ENCODE data around the gene METRNL.

Gene METRNL

GRCh38 chr17:83093506-83093905, 14.1 kb downstream of the METRNL start:
- H3K27ac ChIP-seq (ENCODE audit: insufficient read depth in 1 of 2, low read depth in 1 of 2, low read length in 2 of 2, poor library complexity in 1 of 2, severe bottlenecking in 2 of 2), result no peak overlapping the region
- no peak for DNase-seq
- no peak overlapping the region for H3K4me3 ChIP-seq (ENCODE audit: control insufficient read depth in 1 of 7, extremely low read depth in 1 of 7, insufficient read depth in 4 of 7, low read depth in 2 of 7, low read length in 6 of 7)
- H3K9me3 ChIP-seq (ENCODE audit: control extremely low read depth in 1 of 5, control insufficient read depth in 4 of 5, insufficient read depth in 2 of 5, low read depth in 1 of 5, low read length in 4 of 5), result no peaks in the 10 kb centered on the region
- 92% methylated on average over 10 of the region's 14 CpGs for WGBS (ENCODE audit: insufficient coverage)
- ChIA-PET CTCF (interaction anchor here (0.5 kb wide), 1 partner anchor 25 kb away, joined by 3 read pairs; no protein-coding TSS in a partner anchor), POLR2A (no interaction called here)
- H3K4me1 ChIP-seq (ENCODE audit: control extremely low read depth in 1 of 4, control insufficient read depth in 4 of 4, insufficient read depth in 4 of 4, low read length in 3 of 4), result peaks cover 0 to 7% (median 4%) of the 10 kb centered on the region in 4 experiments
- H3K27me3 ChIP-seq (replicated peaks in 2 of 5; ENCODE audit: control insufficient read depth in 4 of 5, insufficient read depth in 5 of 5, low read length in 4 of 5), result peaks cover 0 to 10% (median 0%) of the 10 kb centered on the region in 5 experiments
- peaks cover 2 to 48% (median 13%) of the 10 kb centered on the region in 4 experiments for H3K36me3 ChIP-seq (ENCODE audit: control insufficient read depth in 4 of 4, insufficient read depth in 4 of 4, low read length in 3 of 4)

- ChIA-PET POLR2A (no interaction called here), CTCF (no interaction called here)
- no peak overlapping the region for H3K27ac ChIP-seq (ENCODE audit: insufficient read depth in 1 of 2, low read depth in 1 of 2, low read length in 2 of 2, poor library complexity in 1 of 2, severe bottlenecking in 2 of 2)
- no peak for DNase-seq
- no peaks in the 10 kb centered on the region for H3K9me3 ChIP-seq (ENCODE audit: control extremely low read depth in 1 of 5, control insufficient read depth in 4 of 5, insufficient read depth in 2 of 5, low read depth in 1 of 5, low read length in 4 of 5)
- peaks cover 0 to 18% (median 0%) of the 10 kb centered on the region in 5 experiments for H3K27me3 ChIP-seq (replicated peaks in 2 of 5; ENCODE audit: control insufficient read depth in 4 of 5, insufficient read depth in 5 of 5, low read length in 4 of 5)
- H3K4me1 ChIP-seq (ENCODE audit: control extremely low read depth in 1 of 4, control insufficient read depth in 4 of 4, insufficient read depth in 4 of 4, low read length in 3 of 4), result peaks cover 0 to 10% (median 6%) of the 10 kb centered on the region in 4 experiments
- WGBS (ENCODE audit: insufficient coverage), result over 99% methylated on average over 29 of the region's 32 CpGs
- peaks cover 2 to 48% (median 13%) of the 10 kb centered on the region in 4 experiments for H3K36me3 ChIP-seq (ENCODE audit: control insufficient read depth in 4 of 4, insufficient read depth in 4 of 4, low read length in 3 of 4)
- no peak overlapping the region for H3K4me3 ChIP-seq (ENCODE audit: control insufficient read depth in 1 of 7, extremely low read depth in 1 of 7, insufficient read depth in 4 of 7, low read depth in 2 of 7, low read length in 6 of 7)
Observed at GRCh38 chr17:83094291-83094690, 14.9 kb downstream of the METRNL start.

- Histone ChIP-seq H3K9me3 (ENCODE audit: control extremely low read depth in 1 of 5, control insufficient read depth in 4 of 5, insufficient read depth in 2 of 5, low read depth in 1 of 5, low read length in 4 of 5) (no peaks in the 10 kb centered on the region), H3K27me3 (replicated peaks in 2 of 5; ENCODE audit: control insufficient read depth in 4 of 5, insufficient read depth in 5 of 5, low read length in 4 of 5) (peaks cover 0 to 26% (median 2%) of the 10 kb centered on the region in 5 experiments), H3K4me3 (ENCODE audit: control insufficient read depth in 1 of 7, extremely low read depth in 1 of 7, insufficient read depth in 4 of 7, low read depth in 2 of 7, low read length in 6 of 7) (no peak overlapping the region), H3K4me1 (ENCODE audit: control extremely low read depth in 1 of 4, control insufficient read depth in 4 of 4, insufficient read depth in 4 of 4, low read length in 3 of 4) (peaks cover 0 to 17% (median 13%) of the 10 kb centered on the region in 4 experiments), H3K27ac (ENCODE audit: insufficient read depth in 1 of 2, low read depth in 1 of 2, low read length in 2 of 2, poor library complexity in 1 of 2, severe bottlenecking in 2 of 2) (no peak overlapping the region), H3K36me3 (ENCODE audit: control insufficient read depth in 4 of 4, insufficient read depth in 4 of 4, low read length in 3 of 4) (peaks cover 2 to 42% (median 13%) of the 10 kb centered on the region in 4 experiments)
- no peak for DNase-seq
- ChIA-PET POLR2A (no interaction called here), CTCF (no interaction called here)
- 96% methylated on average over 23 of the region's 23 CpGs for WGBS (ENCODE audit: insufficient coverage)
Observed at GRCh38 chr17:83095016-83095415, 15.6 kb downstream of the METRNL start.

GRCh38 chr17:83096401-83097224, 17.2 kb downstream of the METRNL start:
- CTCF ChIA-PET, result interaction anchor here (1.4 to 1.5 kb wide), 2 partner anchors 10 to 21 kb away, joined by 3 to 5 read pairs; no protein-coding TSS in a partner anchor
- no peak overlapping the region for H3K4me3 ChIP-seq (ENCODE audit: control insufficient read depth in 1 of 7, extremely low read depth in 1 of 7, insufficient read depth in 4 of 7, low read depth in 2 of 7, low read length in 6 of 7)

GRCh38 chr17:83097831-83098230, 18.4 kb downstream of the METRNL start:
- Histone ChIP-seq H3K9me3 (ENCODE audit: control extremely low read depth in 1 of 5, control insufficient read depth in 4 of 5, insufficient read depth in 2 of 5, low read depth in 1 of 5, low read length in 4 of 5) (no peaks in the 10 kb centered on the region), H3K4me1 (ENCODE audit: control extremely low read depth in 1 of 4, control insufficient read depth in 4 of 4, insufficient read depth in 4 of 4, low read length in 3 of 4) (peaks cover 0 to 29% (median 20%) of the 10 kb centered on the region in 4 experiments), H3K27ac (ENCODE audit: insufficient read depth in 1 of 2, low read depth in 1 of 2, low read length in 2 of 2, poor library complexity in 1 of 2, severe bottlenecking in 2 of 2) (no peak overlapping the region), H3K36me3 (ENCODE audit: control insufficient read depth in 4 of 4, insufficient read depth in 4 of 4, low read length in 3 of 4) (peaks cover under 1 to 34% (median 13%) of the 10 kb centered on the region in 4 experiments), H3K27me3 (replicated peaks in 2 of 5; ENCODE audit: control insufficient read depth in 4 of 5, insufficient read depth in 5 of 5, low read length in 4 of 5) (peaks cover 0 to 40% (median 2%) of the 10 kb centered on the region in 5 experiments), H3K4me3 (ENCODE audit: control insufficient read depth in 1 of 7, extremely low read depth in 1 of 7, insufficient read depth in 4 of 7, low read depth in 2 of 7, low read length in 6 of 7) (no peak overlapping the region)
- ChIA-PET CTCF (interaction anchor here (1.0 to 1.7 kb wide), 3 partner anchors 9 to 24 kb away, joined by 3 to 5 read pairs (median 5); no protein-coding TSS in a partner anchor), POLR2A (interaction anchor here (0.6 to 1.2 kb wide), 5 partner anchors 12 to 1665 kb away, joined by 3 to 7 read pairs (median 4); no protein-coding TSS in a partner anchor)
- DNase-seq, result no peak
- 90% methylated on average over 13 of the region's 14 CpGs for WGBS (ENCODE audit: insufficient coverage)

More at GRCh38 chr17:83096401-83097224, 17.2 kb downstream of the METRNL start:
- Histone ChIP-seq H3K4me1 (ENCODE audit: control extremely low read depth in 1 of 4, control insufficient read depth in 4 of 4, insufficient read depth in 4 of 4, low read length in 3 of 4) (peaks cover 0 to 27% (median 20%) of the 10 kb centered on the region in 4 experiments), H3K27ac (ENCODE audit: insufficient read depth in 1 of 2, low read depth in 1 of 2, low read length in 2 of 2, poor library complexity in 1 of 2, severe bottlenecking in 2 of 2) (no peak overlapping the region), H3K27me3 (replicated peaks in 2 of 5; ENCODE audit: control insufficient read depth in 4 of 5, insufficient read depth in 5 of 5, low read length in 4 of 5) (peaks cover 0 to 39% (median 2%) of the 10 kb centered on the region in 5 experiments), H3K9me3 (ENCODE audit: control extremely low read depth in 1 of 5, control insufficient read depth in 4 of 5, insufficient read depth in 2 of 5, low read depth in 1 of 5, low read length in 4 of 5) (no peaks in the 10 kb centered on the region), H3K36me3 (ENCODE audit: control insufficient read depth in 4 of 4, insufficient read depth in 4 of 4, low read length in 3 of 4) (peaks cover 2 to 37% (median 13%) of the 10 kb centered on the region in 4 experiments)
- POLR2A ChIA-PET, result interaction anchor here (1.0 kb wide), 1 partner anchor 11 kb away, joined by 3 read pairs; no protein-coding TSS in a partner anchor
- WGBS (ENCODE audit: insufficient coverage), result 96% methylated on average over 26 of the region's 26 CpGs
- DNase-seq, result no peak

GRCh38 chr17:83098241-83099085, 19.1 kb downstream of the METRNL start:
- 77% methylated on average over 24 of the region's 31 CpGs for WGBS (ENCODE audit: insufficient coverage)
- H3K4me1 ChIP-seq (ENCODE audit: control extremely low read depth in 1 of 4, control insufficient read depth in 4 of 4, insufficient read depth in 4 of 4, low read length in 3 of 4), result peaks cover 0 to 32% (median 20%) of the 10 kb centered on the region in 4 experiments
- no peak overlapping the region for H3K27ac ChIP-seq (ENCODE audit: insufficient read depth in 1 of 2, low read depth in 1 of 2, low read length in 2 of 2, poor library complexity in 1 of 2, severe bottlenecking in 2 of 2)
- CTCF ChIA-PET, result interaction anchor here (0.8 to 1.7 kb wide), 3 partner anchors 20 to 35 kb away, joined by 3 to 5 read pairs (median 3); no protein-coding TSS in a partner anchor
- no peak for DNase-seq
- POLR2A ChIA-PET, result interaction anchor here (0.6 to 1.2 kb wide), 3 partner anchors 22 to 1665 kb away, joined by 3 to 7 read pairs (median 4); no protein-coding TSS in a partner anchor
- peaks cover 0 to 40% (median 2%) of the 10 kb centered on the region in 5 experiments for H3K27me3 ChIP-seq (replicated peaks in 2 of 5; ENCODE audit: control insufficient read depth in 4 of 5, insufficient read depth in 5 of 5, low read length in 4 of 5)
- no peaks in the 10 kb centered on the region for H3K9me3 ChIP-seq (ENCODE audit: control extremely low read depth in 1 of 5, control insufficient read depth in 4 of 5, insufficient read depth in 2 of 5, low read depth in 1 of 5, low read length in 4 of 5)
- no peak overlapping the region for H3K4me3 ChIP-seq (ENCODE audit: control insufficient read depth in 1 of 7, extremely low read depth in 1 of 7, insufficient read depth in 4 of 7, low read depth in 2 of 7, low read length in 6 of 7)
- peaks cover 0 to 28% (median 13%) of the 10 kb centered on the region in 4 experiments for H3K36me3 ChIP-seq (ENCODE audit: control insufficient read depth in 4 of 4, insufficient read depth in 4 of 4, low read length in 3 of 4)

All from common myeloid progenitor, CD34-positive (primary cell).